HUES64 (cell line): Measurements from ENCODE around the gene RARRES1.
A peak's percentile ranks its signal among the peaks of the same experiment; 100 is the strongest.

Source experiments
- H3K27ac ChIP-seq: 2 replicates; pipeline ENCODE4 v1.7.0; 2013; ENCODE audit warnings: low read depth, low read length, inconsistent platforms
- H3K27me3 ChIP-seq: 2 replicates; pipeline ENCODE4 v1.6.1; 2013; ENCODE audit warnings: mild to moderate bottlenecking, low read length; ENCODE audit not compliant: insufficient read depth
- H3K36me3 ChIP-seq: 2 replicates; pipeline ENCODE4 v1.6.1; 2013; ENCODE audit warnings: mild to moderate bottlenecking, low read length; ENCODE audit not compliant: insufficient read depth
- H3K4me1 ChIP-seq: 2 replicates; pipeline ENCODE4 v1.6.1; 2013; ENCODE audit warnings: mild to moderate bottlenecking, low read length, moderate library complexity; ENCODE audit not compliant: insufficient read depth
- H3K4me3 ChIP-seq: 2 replicates; pipeline ENCODE4 v1.5.1; 2013; ENCODE audit warnings: mild to moderate bottlenecking, low read length, moderate library complexity
- H3K9ac ChIP-seq: 2 replicates; pipeline ENCODE4 v1.6.1; 2013; ENCODE audit warnings: mild to moderate bottlenecking, low read depth, low read length
- H3K9me3 ChIP-seq: 2 replicates; pipeline ENCODE4 v1.6.1; 2013; ENCODE audit warnings: low read depth, low read length; ENCODE audit not compliant: insufficient read depth
- WGBS: fragments of 150-250, 120-280 bp; methylation state at CpG from one replicate; pipeline ENCODE4 v1.1.7; 2013; ENCODE audit warnings: missing lambda C conversion rate; 5-methylcytosine and 5-hydroxymethylcytosine counted together

Gene RARRES1

GRCh38 chr3:158728061-158728377 is 4.2 kb downstream of the RARRES1 start:
- peaks cover 2% of the 10 kb centered on the region for H3K4me1 ChIP-seq
- H3K36me3 ChIP-seq, result no peaks in the 10 kb centered on the region
- H3K27ac ChIP-seq, result no peak overlapping the region
- H3K27me3 ChIP-seq, result peaks cover 22% of the 10 kb centered on the region
- no peak overlapping the region for H3K4me3 ChIP-seq
- H3K9ac ChIP-seq, result no peak overlapping the region
- WGBS, result 88% methylated on average over 4 of the region's 4 CpGs
- no peaks in the 10 kb centered on the region for H3K9me3 ChIP-seq

GRCh38 chr3:158727206-158728060 is 4.8 kb downstream of the RARRES1 start:
- Histone ChIP-seq H3K4me1 (peaks cover 2% of the 10 kb centered on the region), H3K9ac (no peak overlapping the region), H3K9me3 (no peaks in the 10 kb centered on the region), H3K36me3 (no peaks in the 10 kb centered on the region), H3K4me3 (no peak overlapping the region), H3K27me3 (peaks cover 16% of the 10 kb centered on the region), H3K27ac (no peak overlapping the region)
- 40% methylated on average over 9 of the region's 10 CpGs for WGBS

DNA sequence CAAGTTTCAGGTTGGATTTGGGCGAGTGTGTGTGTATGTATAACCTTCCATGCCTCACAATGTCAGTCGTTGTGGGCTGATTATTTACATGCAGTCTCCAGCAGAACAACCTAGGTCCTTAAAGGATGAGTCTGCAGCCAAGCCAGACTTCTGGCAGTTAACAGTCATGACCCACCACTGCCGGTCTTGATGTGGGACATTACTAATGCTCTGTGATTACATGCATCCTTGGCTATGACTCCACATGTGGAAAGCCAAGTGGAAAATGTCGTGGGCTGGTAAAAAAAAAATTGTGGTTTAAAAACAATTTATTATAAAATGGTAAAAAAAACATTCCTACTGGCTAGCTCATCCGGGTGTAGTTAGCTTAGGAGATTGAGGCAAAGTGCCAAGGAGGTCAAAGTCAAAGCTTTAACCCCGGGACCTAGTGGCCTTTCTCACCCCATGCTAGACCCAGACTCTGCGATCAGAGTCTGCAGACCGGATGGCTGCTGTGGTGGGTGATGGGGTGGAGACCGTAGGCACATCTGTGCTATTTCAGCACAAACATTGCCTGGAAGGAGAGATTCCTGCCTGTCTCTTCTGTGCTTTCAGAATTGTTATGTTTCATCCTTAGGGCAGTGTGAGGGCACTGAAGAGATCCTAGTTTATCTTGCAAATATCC is 6.8 kb downstream of the RARRES1 start:
- Histone ChIP-seq H3K36me3 (no peaks in the 10 kb centered on the region), H3K9ac (no peak overlapping the region), H3K27me3 (no peaks in the 10 kb centered on the region; the same call in 1 of the 2 replicates), H3K4me1 (peaks cover 2% of the 10 kb centered on the region), H3K4me3 (no peak overlapping the region), H3K27ac (no peak overlapping the region), H3K9me3 (no peaks in the 10 kb centered on the region)
- WGBS, result 83% methylated on average over 9 of the region's 9 CpGs

DNA sequence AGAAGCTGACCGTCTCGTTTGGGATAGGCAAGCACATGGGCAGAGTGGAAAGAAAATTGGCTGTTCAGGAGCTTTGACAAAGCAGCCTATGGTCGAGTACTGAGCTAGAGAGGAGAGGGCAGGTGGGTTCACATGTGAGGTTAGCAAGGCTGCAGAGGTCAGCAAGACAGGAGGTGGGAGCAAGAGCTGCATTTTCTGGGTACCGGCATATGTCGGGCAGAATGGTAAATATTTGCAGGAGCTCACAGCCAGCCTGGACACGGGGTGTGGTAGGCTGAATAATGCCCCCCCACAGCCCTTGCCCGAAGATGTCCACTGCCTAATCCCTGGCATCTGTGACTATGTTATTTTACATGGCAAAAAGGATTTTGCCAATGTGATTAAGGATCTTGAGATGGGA is 8.3 kb downstream of the RARRES1 start:
- no peaks in the 10 kb centered on the region for H3K36me3 ChIP-seq
- H3K4me1 ChIP-seq, result peaks cover 2% of the 10 kb centered on the region
- WGBS, result 93% methylated on average over 7 of the region's 7 CpGs
- no peak overlapping the region for H3K27ac ChIP-seq
- H3K4me3 ChIP-seq, result no peak overlapping the region
- no peak overlapping the region for H3K9ac ChIP-seq
- H3K27me3 ChIP-seq, result no peaks in the 10 kb centered on the region
- H3K9me3 ChIP-seq, result no peaks in the 10 kb centered on the region

- H3K4me3 ChIP-seq, result no peak overlapping the region
- WGBS, result no CpG with 5 or more reads among the region's 1 CpG
- H3K9ac ChIP-seq, result no peak overlapping the region
- no peak overlapping the region for H3K27ac ChIP-seq
- no peaks in the 10 kb centered on the region for H3K9me3 ChIP-seq
- no peaks in the 10 kb centered on the region for H3K27me3 ChIP-seq
- H3K4me1 ChIP-seq, result no peaks in the 10 kb centered on the region
- H3K36me3 ChIP-seq, result no peaks in the 10 kb centered on the region
These were observed 10.1 kb downstream of the RARRES1 start for GRCh38 chr3:158722108-158722507.

- 96% methylated on average over 5 of the region's 5 CpGs for WGBS
- Histone ChIP-seq H3K4me1 (peaks cover 2% of the 10 kb centered on the region; the same call in 1 of the 2 replicates), H3K36me3 (no peaks in the 10 kb centered on the region), H3K27me3 (no peaks in the 10 kb centered on the region), H3K9ac (no peak overlapping the region), H3K4me3 (no peak overlapping the region), H3K9me3 (no peaks in the 10 kb centered on the region), H3K27ac (no peak overlapping the region)
These were observed 13.6 kb downstream of the RARRES1 start for GRCh38 chr3:158718490-158719170.

- no peak overlapping the region for H3K27ac ChIP-seq
- 98% methylated on average over 2 of the region's 2 CpGs for WGBS
These were observed 14.7 kb downstream of the RARRES1 start for GRCh38 chr3:158717576-158717975.

DNA sequence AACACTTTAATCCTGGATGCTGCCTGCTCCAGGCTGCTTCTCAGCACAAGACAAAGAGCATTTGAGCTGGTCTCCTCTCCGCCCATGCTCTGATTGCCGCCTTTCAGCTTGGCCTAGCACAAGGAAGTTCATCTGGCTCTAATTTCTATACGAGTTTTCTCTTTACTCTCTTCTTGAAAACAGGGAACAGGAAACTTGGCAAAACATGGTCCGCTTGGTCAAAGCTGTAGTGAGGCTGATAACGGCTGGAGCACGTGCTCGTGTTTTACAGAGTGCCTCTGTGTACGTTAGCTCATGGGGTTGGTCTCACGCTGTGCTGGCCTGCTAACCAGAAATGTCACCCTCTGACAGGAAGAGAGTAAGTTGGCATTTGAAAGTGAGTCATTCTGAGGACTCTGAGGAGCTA is 19.2 kb downstream of the RARRES1 start:
- WGBS, result 64% methylated on average over 9 of the region's 9 CpGs
- Histone ChIP-seq H3K9me3 (no peaks in the 10 kb centered on the region), H3K4me3 (no peak overlapping the region), H3K9ac (peak overlapping the region; percentile 26; the same call in 1 of the 2 replicates), H3K27ac (no peak overlapping the region), H3K36me3 (peaks cover 4% of the 10 kb centered on the region), H3K27me3 (no peaks in the 10 kb centered on the region), H3K4me1 (peaks cover 19% of the 10 kb centered on the region; the same call in 1 of the 2 replicates)

More at GRCh38 chr3:158717576-158717975, 14.7 kb downstream of the RARRES1 start:
- Histone ChIP-seq H3K9ac (no peak overlapping the region), H3K9me3 (no peaks in the 10 kb centered on the region), H3K27me3 (no peaks in the 10 kb centered on the region), H3K36me3 (no peaks in the 10 kb centered on the region), H3K4me1 (peaks cover 12% of the 10 kb centered on the region; the same call in 1 of the 2 replicates), H3K4me3 (no peak overlapping the region)

DNA sequence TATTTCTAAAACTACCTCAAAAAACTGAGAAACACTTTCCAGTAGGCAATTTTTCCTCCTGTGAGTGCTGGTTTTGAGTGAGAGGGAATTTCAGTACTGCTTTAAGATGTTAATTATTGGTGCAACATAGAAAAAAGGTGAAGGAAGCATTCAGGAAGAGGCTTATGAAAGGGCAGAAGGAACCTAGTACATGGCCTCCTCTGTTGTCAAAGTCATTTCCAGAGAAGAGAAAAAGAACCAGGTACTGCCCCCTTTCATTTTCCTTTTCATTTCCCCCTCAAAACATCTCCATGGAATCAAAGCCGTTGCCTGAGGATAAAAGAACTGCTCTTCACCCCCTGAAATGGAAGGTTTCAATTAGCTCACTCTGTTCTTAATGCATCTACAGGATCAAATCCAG is 19.8 kb downstream of the RARRES1 start:
- Histone ChIP-seq H3K9me3 (no peaks in the 10 kb centered on the region), H3K27ac (no peak overlapping the region)

DNA sequence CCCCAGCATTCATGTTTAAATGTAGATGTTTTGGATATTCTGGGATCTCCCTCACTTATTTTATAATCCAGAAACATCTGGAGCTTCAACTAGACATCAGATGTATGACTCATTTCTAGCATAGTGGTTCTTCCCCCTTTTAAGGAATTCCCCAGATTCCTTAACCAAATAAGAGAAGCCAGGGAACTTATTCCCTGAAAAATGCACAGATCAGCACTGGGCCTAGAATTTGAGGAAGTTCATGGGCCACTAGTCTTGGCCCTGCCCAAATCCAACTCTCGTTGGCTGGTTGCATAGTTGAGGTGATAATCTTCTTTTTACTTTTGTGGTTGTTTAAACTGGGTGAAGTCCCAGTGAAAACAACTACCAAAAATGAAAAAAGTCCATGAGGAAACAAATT is 20.4 kb downstream of the RARRES1 start:
- peaks cover 19% of the 10 kb centered on the region; the same call in 1 of the 2 replicates for H3K4me1 ChIP-seq
- no peak overlapping the region for H3K27ac ChIP-seq

More for the DNA sequence above, 19.8 kb downstream of the RARRES1 start:
- no peak overlapping the region for H3K4me3 ChIP-seq
- H3K4me1 ChIP-seq, result peaks cover 19% of the 10 kb centered on the region; the same call in 1 of the 2 replicates
- no peak overlapping the region for H3K9ac ChIP-seq
- peaks cover 10% of the 10 kb centered on the region for H3K36me3 ChIP-seq
- WGBS, result 89% methylated on average over 1 of the region's 1 CpG
- H3K27me3 ChIP-seq, result no peaks in the 10 kb centered on the region

DNA sequence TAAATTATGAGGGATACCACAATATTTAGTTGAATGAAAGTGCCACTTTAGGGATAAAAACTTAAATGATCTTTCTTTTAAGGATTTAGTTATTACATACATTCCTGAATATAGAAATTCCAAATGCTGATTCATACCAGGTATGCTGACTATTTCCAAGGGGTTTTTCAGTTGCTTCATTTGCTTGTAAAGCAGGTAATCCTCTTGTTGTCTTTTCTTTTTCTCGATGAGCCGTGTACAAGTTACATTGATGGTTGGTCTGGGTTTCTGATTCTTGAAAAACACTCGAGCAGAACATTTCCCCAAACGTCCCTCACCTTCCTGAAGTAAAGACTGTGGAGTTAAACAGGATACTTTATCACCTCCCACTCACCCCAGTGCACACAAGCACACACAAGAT is 21.7 kb downstream of the RARRES1 start:
- Histone ChIP-seq H3K27me3 (no peaks in the 10 kb centered on the region), H3K36me3 (peaks cover 10% of the 10 kb centered on the region), H3K4me3 (no peak overlapping the region), H3K4me1 (peaks cover 19% of the 10 kb centered on the region; the same call in 1 of the 2 replicates), H3K9ac (no peak overlapping the region), H3K9me3 (no peaks in the 10 kb centered on the region), H3K27ac (no peak overlapping the region)
- WGBS, result 86% methylated on average over 2 of the region's 4 CpGs

More for the DNA sequence above, 20.4 kb downstream of the RARRES1 start:
- WGBS, result 95% methylated on average over 1 of the region's 1 CpG
- Histone ChIP-seq H3K27me3 (no peaks in the 10 kb centered on the region), H3K9me3 (no peaks in the 10 kb centered on the region), H3K9ac (no peak overlapping the region), H3K36me3 (peaks cover 10% of the 10 kb centered on the region), H3K4me3 (no peak overlapping the region)
